K562 (cell line): Measurements from ENCODE around the gene RING1. TPM values are rescaled to one million over a fixed set of nuclear protein-coding genes. Genes with fewer than 3 reads are reported as not detected.
A peak's percentile ranks its signal among the peaks of the same experiment; 100 is the strongest.

Source experiments
- BRD4 ChIP-seq: fragments of 200-600 bp; sonication (generic); IDR thresholded peaks from 2 replicates; pipeline ENCODE4 v1.6.1; 2017; ENCODE audit warnings: inconsistent platforms
- CREB3L1 ChIP-seq: fragments of 450-650 bp; IDR thresholded peaks from 2 replicates; pipeline ENCODE4 v1.6.1; 2014; ENCODE audit warnings: low read depth, mild to moderate bottlenecking, moderate library complexity, borderline replicate concordance
- GMEB1 ChIP-seq: fragments of 250-450 bp; sonication (Bioruptor Pico); IDR thresholded peaks from 2 replicates; pipeline ENCODE4 v1.4.0; 2020; ENCODE audit warnings: mild to moderate bottlenecking
- LARP7 ChIP-seq: fragments of 450-650 bp; IDR thresholded peaks from 2 replicates; pipeline ENCODE4 v1.6.1; 2016
- MAZ ChIP-seq, 2 experiments: fragments of 450-650 bp in 1 of 2; sonication (generic) in 1 of 2; formaldehyde crosslinking; IDR thresholded peaks in 1 of 2; conservative IDR thresholded peaks in 1 of 2; 2 replicates each; pipeline versions ENCODE4 v1.4.0 to v1.5.0; 2020; ENCODE audit warnings: mild to moderate bottlenecking in 1 of 2, missing genetic modification reagents in 1 of 2
- MCM2 ChIP-seq: fragments of 450-650 bp; IDR thresholded peaks from 2 replicates; pipeline ENCODE4 v1.6.1; 2017; ENCODE audit warnings: low read depth, mild to moderate bottlenecking
- PML ChIP-seq: IDR thresholded peaks from 2 replicates; pipeline ENCODE4 v1.6.1; 2012; ENCODE audit warnings: low read length, inconsistent platforms
- PTBP1 ChIP-seq: fragments of 200-400 bp; formaldehyde crosslinking; IDR thresholded peaks from 2 replicates; pipeline ENCODE4 v1.6.1; 2017; ENCODE audit warnings: low read depth, low read length
- YY1 ChIP-seq, 3 experiments: IDR thresholded peaks; 2 replicates each; pipeline ENCODE4 v1.6.1; 2011; ENCODE audit warnings: low read length in 2 of 3, mild to moderate bottlenecking in 2 of 3, moderate library complexity in 2 of 3, borderline replicate concordance in 1 of 3, control low read depth in 1 of 3, low read depth in 1 of 3; ENCODE audit not compliant: insufficient read depth in 3 of 3, insufficient replicate concordance in 2 of 3, control insufficient read depth in 1 of 3, insufficient read length in 1 of 3; ENCODE audit errors: extremely low read depth in 1 of 3
- ZNF282 ChIP-seq: sonication (generic); formaldehyde crosslinking; IDR thresholded peaks from 2 replicates; pipeline ENCODE4 v1.8.1; 2023; ENCODE audit warnings: missing genetic modification reagents
- polyA plus RNA-seq, 8 experiments: library from polyadenylated mRNA; depleted of rRNA in 4 of 8; stranded (reverse) in 5 of 8; unstranded in 3 of 8; fragments of >200 nt; fragmentation: Nextera tagmentation in 2 of 8; fragmentation: Illumina TruSeq in 1 of 8; extraction: Ambion mirVana in 2 of 8; extraction: Trizol in 1 of 8; gene quantifications; 2 replicates each; pipeline versions ENCODE4 v1.2.1 to v1.2.3, GENCODE V29; 2011 to 2014; ENCODE audit warnings: inconsistent platforms in 1 of 8, missing spikeins in 1 of 8
- total RNA-seq, 7 experiments: library from RNA; depleted of rRNA in 6 of 7; stranded (reverse); fragments of >200 nt in 6 of 7; fragmentation: Illumina TruSeq in 2 of 7; extraction: Trizol in 2 of 7; gene quantifications; 2 replicates each; pipeline versions ENCODE4 v1.2.1 to v1.2.3, GENCODE V29; 2011 to 2021; ENCODE audit warnings: low replicate concordance in 1 of 7
- TF ChIP-seq, protein P1 (sequence below), 3 experiments: IDR thresholded peaks in 2 of 3; conservative IDR thresholded peaks in 1 of 3; 2 replicates each; pipeline ENCODE4 v1.5.1; 2011 to 2012; ENCODE audit warnings: low read length in 3 of 3, mild to moderate bottlenecking in 3 of 3, control low read depth in 2 of 3, improper control_type of control experiment in 1 of 3, inconsistent platforms in 1 of 3, low read depth in 1 of 3, mixed read lengths in 1 of 3, moderate library complexity in 1 of 3; ENCODE audit not compliant: insufficient read depth in 2 of 3
- TF ChIP-seq, protein P2 (sequence below): fragments of 250-450 bp; sonication (Bioruptor Pico); IDR thresholded peaks from 2 replicates; pipeline ENCODE4 v1.4.0; 2020; ENCODE audit warnings: borderline replicate concordance

Gene RING1
- total and polyA plus RNA-seq, 9 of the 15 experiments (the other 6 are each of a cell fraction or from before 2014, with no cell fraction given): 4.2 to 59.1 (median 36.9) TPM

DNA sequence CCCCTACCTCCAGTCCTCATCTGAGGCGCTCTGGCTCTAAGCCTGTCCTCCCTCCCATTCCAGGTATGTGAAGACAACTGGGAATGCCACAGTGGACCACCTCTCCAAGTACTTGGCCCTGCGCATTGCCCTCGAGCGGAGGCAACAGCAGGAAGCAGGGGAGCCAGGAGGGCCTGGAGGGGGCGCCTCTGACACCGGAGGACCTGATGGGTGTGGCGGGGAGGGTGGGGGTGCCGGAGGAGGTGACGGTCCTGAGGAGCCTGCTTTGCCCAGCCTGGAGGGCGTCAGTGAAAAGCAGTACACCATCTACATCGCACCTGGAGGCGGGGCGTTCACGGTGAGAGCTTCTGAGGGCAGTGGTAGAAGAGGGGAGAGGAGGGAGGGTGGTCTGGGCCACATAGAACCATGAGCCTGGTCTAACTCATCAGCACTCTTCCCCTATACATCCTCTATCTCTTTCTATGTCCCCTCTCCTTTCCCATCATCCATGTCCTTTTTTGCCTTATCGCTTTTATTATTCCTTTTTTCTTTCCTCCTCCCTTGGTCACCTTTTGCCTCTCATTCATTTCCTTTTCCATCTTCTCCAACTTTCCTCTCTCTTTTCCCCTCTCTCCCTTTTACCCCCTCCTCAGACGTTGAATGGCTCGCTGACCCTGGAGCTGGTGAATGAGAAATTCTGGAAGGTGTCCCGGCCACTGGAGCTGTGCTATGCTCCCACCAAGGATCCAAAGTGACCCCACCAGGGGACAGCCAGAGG is 3.5 kb downstream of the RING1 start (continued):
- 0 out of 4 replicates have a peak, but pooled peaks of 1 of the 2 experiments have one; percentile 24 for TF ChIP-seq MAZ (CRISPR knock-in tag; conservative IDR thresholded peaks at IDR 0.05 in 1 of 2, IDR thresholded peaks at IDR 0.05 in 1 of 2)
- TF ChIP-seq PML: no peak
- TF ChIP-seq MCM2: no peak
- TF ChIP-seq, protein P1, sequence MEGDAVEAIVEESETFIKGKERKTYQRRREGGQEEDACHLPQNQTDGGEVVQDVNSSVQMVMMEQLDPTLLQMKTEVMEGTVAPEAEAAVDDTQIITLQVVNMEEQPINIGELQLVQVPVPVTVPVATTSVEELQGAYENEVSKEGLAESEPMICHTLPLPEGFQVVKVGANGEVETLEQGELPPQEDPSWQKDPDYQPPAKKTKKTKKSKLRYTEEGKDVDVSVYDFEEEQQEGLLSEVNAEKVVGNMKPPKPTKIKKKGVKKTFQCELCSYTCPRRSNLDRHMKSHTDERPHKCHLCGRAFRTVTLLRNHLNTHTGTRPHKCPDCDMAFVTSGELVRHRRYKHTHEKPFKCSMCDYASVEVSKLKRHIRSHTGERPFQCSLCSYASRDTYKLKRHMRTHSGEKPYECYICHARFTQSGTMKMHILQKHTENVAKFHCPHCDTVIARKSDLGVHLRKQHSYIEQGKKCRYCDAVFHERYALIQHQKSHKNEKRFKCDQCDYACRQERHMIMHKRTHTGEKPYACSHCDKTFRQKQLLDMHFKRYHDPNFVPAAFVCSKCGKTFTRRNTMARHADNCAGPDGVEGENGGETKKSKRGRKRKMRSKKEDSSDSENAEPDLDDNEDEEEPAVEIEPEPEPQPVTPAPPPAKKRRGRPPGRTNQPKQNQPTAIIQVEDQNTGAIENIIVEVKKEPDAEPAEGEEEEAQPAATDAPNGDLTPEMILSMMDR (IDR thresholded peaks at IDR 0.05 in 2 of 3, conservative IDR thresholded peaks at IDR 0.05 in 1 of 3; ENCODE audit: insufficient read depth in 2 of 3, low read depth in 1 of 3, low read length in 3 of 3): peak; percentile 27 to 43 (median 37); a peak in 4 of 6 replicates
- TF ChIP-seq GMEB1 (CRISPR knock-in tag): no peak
- TF ChIP-seq CREB3L1: no peak
- TF ChIP-seq BRD4: no peak
- peak in 1 of 3 experiments; percentile 20 for TF ChIP-seq YY1 (IDR thresholded peaks at IDR 0.05; ENCODE audit: borderline replicate concordance in 1 of 3, control insufficient read depth in 1 of 3, extremely low read depth in 1 of 3, insufficient read depth in 3 of 3, insufficient read length in 1 of 3, insufficient replicate concordance in 2 of 3, low read depth in 1 of 3, low read length in 2 of 3)
- TF ChIP-seq, protein P2, sequence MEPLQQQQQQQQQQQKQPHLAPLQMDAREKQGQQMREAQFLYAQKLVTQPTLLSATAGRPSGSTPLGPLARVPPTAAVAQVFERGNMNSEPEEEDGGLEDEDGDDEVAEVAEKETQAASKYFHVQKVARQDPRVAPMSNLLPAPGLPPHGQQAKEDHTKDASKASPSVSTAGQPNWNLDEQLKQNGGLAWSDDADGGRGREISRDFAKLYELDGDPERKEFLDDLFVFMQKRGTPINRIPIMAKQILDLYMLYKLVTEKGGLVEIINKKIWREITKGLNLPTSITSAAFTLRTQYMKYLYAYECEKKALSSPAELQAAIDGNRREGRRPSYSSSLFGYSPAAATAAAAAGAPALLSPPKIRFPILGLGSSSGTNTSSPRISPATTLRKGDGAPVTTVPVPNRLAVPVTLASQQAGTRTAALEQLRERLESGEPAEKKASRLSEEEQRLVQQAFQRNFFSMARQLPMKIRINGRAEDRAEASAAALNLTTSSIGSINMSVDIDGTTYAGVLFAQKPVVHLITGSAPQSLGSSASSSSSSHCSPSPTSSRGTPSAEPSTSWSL (CRISPR knock-in tag): no peak
- TF ChIP-seq PTBP1: 0 out of 2 replicates have a peak, but pooled peaks have one; percentile 71
- 0 out of 2 replicates have a peak, but pooled peaks have one; percentile 25 for TF ChIP-seq LARP7
- no peak for TF ChIP-seq ZNF282
- TF ChIP-seq, all 486 proteins: peak for 12
